HepG2 (cell line): ENCODE data around the gene GPS1. TPM values are rescaled to one million over a fixed set of nuclear protein-coding genes. Genes with fewer than 3 reads are reported as not detected.

Experiments
- CBFB ChIP-seq: sonication (generic); formaldehyde crosslinking; IDR thresholded peaks from 2 replicates; pipeline ENCODE4 v1.4.0; 2020; ENCODE audit warnings: missing genetic modification reagents
- CBX2 ChIP-seq, 2 experiments: fragments of 200-600 bp in 1 of 2; sonication (generic); formaldehyde crosslinking in 1 of 2; IDR thresholded peaks; 2 replicates each; pipeline versions ENCODE4 v1.7.0 to v1.8.1; 2018 to 2022; ENCODE audit warnings: low read depth in 2 of 2, low read length in 1 of 2, mild to moderate bottlenecking in 1 of 2, missing genetic modification reagents in 1 of 2
- ETV5 ChIP-seq: IDR thresholded peaks from 2 replicates; pipeline ENCODE4 v1.6.1; 2018; ENCODE audit warnings: missing biosample characterization, missing genetic modification reagents, inconsistent platforms, borderline replicate concordance
- FIP1L1 ChIP-seq: fragments of 200-400 bp; formaldehyde crosslinking; IDR thresholded peaks from 2 replicates; pipeline ENCODE4 v1.6.1; 2018; ENCODE audit warnings: low read depth, mild to moderate bottlenecking, low read length, moderate library complexity, borderline replicate concordance; ENCODE audit not compliant: insufficient read depth
- FUBP1 ChIP-seq: sonication (generic); formaldehyde crosslinking; IDR thresholded peaks from 2 replicates; pipeline ENCODE4 v1.5.1; 2020; ENCODE audit warnings: missing genetic modification reagents, mild to moderate bottlenecking, borderline replicate concordance
- HNRNPLL ChIP-seq: fragments of 200-400 bp; formaldehyde crosslinking; IDR thresholded peaks from 2 replicates; pipeline ENCODE4 v1.6.1; 2017; ENCODE audit warnings: mild to moderate bottlenecking, low read depth, low read length; ENCODE audit not compliant: poor library complexity, severe bottlenecking
- IKZF5 ChIP-seq: IDR thresholded peaks from 2 replicates; pipeline ENCODE4 v1.6.1; 2018; ENCODE audit warnings: missing genetic modification reagents, mild to moderate bottlenecking, missing compliant biosample characterization
- LRRFIP1 ChIP-seq: sonication (generic); formaldehyde crosslinking; conservative IDR thresholded peaks from 2 replicates; pipeline ENCODE4 v1.4.0; 2020; ENCODE audit warnings: missing genetic modification reagents
- MYNN ChIP-seq: sonication (generic); formaldehyde crosslinking; IDR thresholded peaks from 2 replicates; pipeline ENCODE4 v1.4.0; 2020; ENCODE audit warnings: mild to moderate bottlenecking, low read depth, missing genetic modification reagents
- NFAT5 ChIP-seq: sonication (generic); formaldehyde crosslinking; IDR thresholded peaks from 2 replicates; pipeline ENCODE4 v1.4.0; 2020; ENCODE audit warnings: missing genetic modification reagents
- TMF1 ChIP-seq: sonication (generic); formaldehyde crosslinking; IDR thresholded peaks from 2 replicates; pipeline ENCODE4 v1.8.1; 2022; ENCODE audit warnings: low read depth, missing genetic modification reagents
- ZC3H13 ChIP-seq: sonication (generic); formaldehyde crosslinking; IDR thresholded peaks from 2 replicates; pipeline ENCODE4 v1.8.1; 2023; ENCODE audit warnings: mild to moderate bottlenecking, missing genetic modification reagents, moderate library complexity
- polyA plus RNA-seq, 8 experiments: library from polyadenylated mRNA; depleted of rRNA in 3 of 8; stranded (reverse) in 7 of 8; unstranded in 1 of 8; fragments of >200 nt; fragmentation: Illumina TruSeq in 4 of 8; extraction: Trizol in 4 of 8; gene quantifications; 2 replicates each; pipeline versions ENCODE4 v1.2.1 to v1.2.3, GENCODE V29; 2011 to 2016; ENCODE audit warnings: low read depth in 4 of 8, missing spikeins in 1 of 8, mixed read lengths in 1 of 8; ENCODE audit not compliant: insufficient read depth in 1 of 8
- total RNA-seq, 5 experiments: library from RNA; depleted of rRNA; stranded (reverse); fragments of >200 nt; fragmentation: Illumina TruSeq; extraction: Trizol; gene quantifications; 2 replicates each; pipeline ENCODE4 v1.2.3, GENCODE V29; 2016; ENCODE audit warnings: low read depth in 1 of 5

The GPS1 gene
- total and polyA plus RNA-seq, 2 of the 13 experiments (the other 11 are each of a cell fraction or from before 2014, with no cell fraction given): 124 to 128 TPM

- peak; percentile 95; the same call in 1 of the 2 replicates for TF ChIP-seq IKZF5 (CRISPR knock-in tag)
- peak; percentile 50; the same call in 1 of the 2 replicates for TF ChIP-seq FUBP1
- peak; percentile 57; the same call in 1 of the 2 replicates for TF ChIP-seq LRRFIP1 (CRISPR knock-in tag)
- peak; percentile 70 for TF ChIP-seq HNRNPLL
- TF ChIP-seq MYNN (CRISPR knock-in tag): no peak; the same call in 1 of the 2 replicates
- peak; percentile 83 for TF ChIP-seq ETV5
- TF ChIP-seq FIP1L1: no peak
- no peak for TF ChIP-seq CBX2 (IDR thresholded peaks at IDR 0.05; ENCODE audit: low read depth, low read length)
- TF ChIP-seq CBX2 (CRISPR knock-in tag; IDR thresholded peaks at IDR 0.05; ENCODE audit: low read depth): peak; percentile 60; the same call in 1 of the 2 replicates
- TF ChIP-seq CBFB (CRISPR knock-in tag): peak; percentile 98
- peak; percentile 90; the same call in 1 of the 2 replicates for TF ChIP-seq TMF1
- TF ChIP-seq ZC3H13 (CRISPR knock-in tag): peak; percentile 80; the same call in 1 of the 2 replicates
- peak; percentile 85 for TF ChIP-seq NFAT5
These were observed 14.1 kb downstream of the GPS1 start, which contains the start of gene DUS1L (continued) for GRCh38 chr17:82065638-82066303.
